ENCODE results near the gene ASB8. TPM values are rescaled to one million over a fixed set of nuclear protein-coding genes. Genes with fewer than 3 reads are reported as not detected.

Gene ASB8
- total RNA-seq, 2 experiments from 2014 or later: 20.9 to 27.2 TPM

GRCh38 chr12:48151103-48151771 is 6.1 kb downstream of the ASB8 start:
- no peaks in the 10 kb centered on the region for H3K9me3 Mint-ChIP-seq

DNA sequence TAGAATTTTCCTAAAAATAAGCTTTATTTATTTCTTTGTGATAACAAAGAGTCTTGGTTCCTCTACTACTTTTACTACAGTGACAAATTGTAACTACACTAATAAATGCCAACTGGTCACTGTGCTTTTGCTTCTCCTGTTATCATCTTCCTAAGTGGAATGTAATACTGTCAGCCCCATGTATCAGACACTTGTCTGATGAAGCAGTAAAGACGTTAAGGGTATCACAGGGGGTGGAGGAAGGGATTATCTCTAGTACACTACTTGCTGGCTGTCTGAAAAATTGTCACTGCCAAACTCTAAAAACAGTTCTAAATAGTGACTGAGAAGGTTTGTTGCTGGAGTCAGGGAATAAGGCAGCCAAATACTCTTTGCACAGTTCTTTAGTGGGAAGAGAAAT is 11.3 kb downstream of the ASB8 start:
- intact Hi-C loops (cut with micrococcal nuclease): no loop called here
- ATAC-seq (no peak), DNase-seq (no peak)
- H3K36me3 Mint-ChIP-seq (ENCODE audit: low read depth): peaks cover 31% of the 10 kb centered on the region
- no peak overlapping the region for H3K27ac Mint-ChIP-seq
- POLR2A ChIA-PET: interaction anchor here (1.0 to 1.3 kb wide), 2 partner anchors 11 to 19 kb away, joined by 3 to 5 read pairs; partner anchors contain the start of gene ASB8
- peaks cover 2% of the 10 kb centered on the region for H3K4me1 Mint-ChIP-seq (ENCODE audit: low read depth)
- no peaks in the 10 kb centered on the region for H3K27me3 Mint-ChIP-seq
- no peaks in the 10 kb centered on the region for H3K9me3 Mint-ChIP-seq
- TF ChIP-seq CTCF (IDR thresholded peaks at IDR 0.05): no peak
- H3K4me3 Mint-ChIP-seq: no peak overlapping the region
- CTCF ChIA-PET: interaction anchor here (0.8 to 1.5 kb wide), 4 partner anchors 12 to 37 kb away, joined by 3 to 7 read pairs (median 4); partner anchors contain the start of gene ASB8

More at GRCh38 chr12:48151103-48151771, 6.1 kb downstream of the ASB8 start:
- no peak for DNase-seq
- Mint-ChIP-seq H3K27ac (peak overlapping the region; percentile 57), H3K4me1 (ENCODE audit: low read depth) (peaks cover 18% of the 10 kb centered on the region), H3K36me3 (ENCODE audit: low read depth) (peaks cover 12% of the 10 kb centered on the region), H3K27me3 (no peaks in the 10 kb centered on the region), H3K4me3 (no peak overlapping the region)
- POLR2A ChIA-PET: interaction anchor here (0.7 kb wide), 1 partner anchor 15 kb away, joined by 3 read pairs; no protein-coding TSS in a partner anchor
- intact Hi-C loops (cut with micrococcal nuclease): no loop called here
- no peak for ATAC-seq
- no peak for TF ChIP-seq CTCF (IDR thresholded peaks at IDR 0.05)
- CTCF ChIA-PET: interaction anchor here (0.6 to 1.6 kb wide), 3 partner anchors 38 to 55 kb away, joined by 3 to 5 read pairs (median 4); no protein-coding TSS in a partner anchor

- POLR2A ChIA-PET: interaction anchor here (1.2 kb wide), 1 partner anchor 14 kb away, joined by 5 read pairs; the partner anchor contains the start of gene ASB8
- Mint-ChIP-seq H3K4me3 (no peak overlapping the region), H3K9me3 (no peaks in the 10 kb centered on the region), H3K36me3 (ENCODE audit: low read depth) (peaks cover 30% of the 10 kb centered on the region), H3K27me3 (no peaks in the 10 kb centered on the region), H3K27ac (no peak overlapping the region), H3K4me1 (ENCODE audit: low read depth) (no peaks in the 10 kb centered on the region)
- ATAC-seq: no peak
- intact Hi-C loops (cut with micrococcal nuclease): no loop called here
- CTCF ChIA-PET: interaction anchor here (1.0 kb wide), 1 partner anchor 45 kb away, joined by 3 read pairs; no protein-coding TSS in a partner anchor
- no peak for DNase-seq
- no peak for TF ChIP-seq CTCF (IDR thresholded peaks at IDR 0.05)
These were observed 13.4 kb downstream of the ASB8 start for GRCh38 chr12:48143898-48144297.

DNA sequence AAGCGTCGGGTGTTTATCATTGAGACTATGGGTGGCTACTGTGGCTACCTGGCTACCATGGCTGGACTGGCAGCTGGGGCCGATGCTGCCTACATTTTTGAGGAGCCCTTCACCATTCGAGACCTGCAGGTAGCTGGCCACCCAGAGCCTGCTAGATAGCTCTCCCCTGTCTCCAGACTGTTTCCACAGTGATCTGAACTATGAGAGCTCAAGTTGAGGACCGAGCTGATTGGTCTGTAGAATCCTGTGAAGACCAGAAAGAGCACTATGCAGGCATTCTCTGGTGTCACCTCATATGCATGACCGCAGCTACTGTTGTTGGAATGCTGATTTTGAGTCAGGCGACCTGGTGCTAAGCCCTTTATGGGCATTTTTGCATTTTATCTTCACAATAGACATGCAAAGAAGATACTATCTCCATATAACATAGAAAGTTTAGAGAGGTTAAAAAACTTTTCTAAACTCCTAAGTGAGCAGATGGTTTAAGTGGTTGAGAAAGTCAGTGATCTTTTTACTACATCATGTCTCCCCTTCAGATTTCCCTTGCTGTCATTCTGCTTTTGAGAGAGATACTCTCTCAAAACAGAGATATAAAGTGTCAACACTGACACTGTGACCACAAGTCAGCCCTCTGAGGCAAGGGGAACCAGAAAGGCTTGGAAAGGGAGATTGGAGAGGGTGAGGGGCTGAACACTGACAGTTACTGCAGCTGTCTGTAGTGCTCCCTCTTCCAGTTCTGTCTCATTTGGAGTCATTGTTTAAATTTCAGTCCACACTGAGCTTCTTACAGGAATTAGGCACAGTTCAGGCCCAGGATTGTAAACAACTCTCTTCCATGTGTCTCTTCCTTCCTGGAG is 14.3 kb downstream of the ASB8 start:
- intact Hi-C loops (cut with micrococcal nuclease): no loop called here
- H3K27me3 Mint-ChIP-seq: no peaks in the 10 kb centered on the region
- TF ChIP-seq CTCF (IDR thresholded peaks at IDR 0.05): no peak
- peaks cover 30% of the 10 kb centered on the region for H3K36me3 Mint-ChIP-seq (ENCODE audit: low read depth)
- ATAC-seq (no peak), DNase-seq (no peak)
- CTCF ChIA-PET: interaction anchor here (1.0 to 1.4 kb wide), 2 partner anchors 44 to 202 kb away, joined by 3 to 4 read pairs; no protein-coding TSS in a partner anchor
- no peaks in the 10 kb centered on the region for H3K9me3 Mint-ChIP-seq
- no peak overlapping the region for H3K27ac Mint-ChIP-seq
- no peaks in the 10 kb centered on the region for H3K4me1 Mint-ChIP-seq (ENCODE audit: low read depth)
- no peak overlapping the region for H3K4me3 Mint-ChIP-seq
- POLR2A ChIA-PET: interaction anchor here (0.7 to 1.2 kb wide), 4 partner anchors 14 to 41 kb away, joined by 3 to 4 read pairs (median 4); partner anchors contain the start of gene ASB8

All from activated CD8-positive, alpha-beta T cell treated with anti-CD3 and anti-CD28 coated beads for 36 hours (primary cell).